K562 (cell line): ENCODE data around the gene MVP. TPM values are rescaled to one million over a fixed set of nuclear protein-coding genes. Genes with fewer than 3 reads are reported as not detected.

Experiments
- CHD1 ChIP-seq: fragments of 200-600 bp; sonication (generic); IDR thresholded peaks from one replicate; pipeline ENCODE4 v1.6.1; 2012; ENCODE audit warnings: mild to moderate bottlenecking, moderate library complexity, low read length, inconsistent platforms
- CREM ChIP-seq: IDR thresholded peaks from 2 replicates; pipeline ENCODE4 v1.6.1; 2014; ENCODE audit warnings: antibody characterized with exemption, low read depth
- E2F3 ChIP-seq: fragments of 250-450 bp; sonication (Bioruptor Pico); IDR thresholded peaks from 2 replicates; pipeline ENCODE4 v1.4.0; 2020; ENCODE audit warnings: mild to moderate bottlenecking
- E2F6 ChIP-seq, 2 experiments: IDR thresholded peaks; 2 replicates each; pipeline ENCODE4 v1.6.1; 2011; ENCODE audit warnings: borderline replicate concordance in 1 of 2, control low read depth in 1 of 2, low read depth in 1 of 2, low read length in 1 of 2, mild to moderate bottlenecking in 1 of 2, mixed read lengths in 1 of 2, moderate library complexity in 1 of 2; ENCODE audit not compliant: insufficient read depth in 1 of 2, insufficient read length in 1 of 2, poor library complexity in 1 of 2, severe bottlenecking in 1 of 2; ENCODE audit errors: extremely low read depth in 1 of 2
- ETS1 ChIP-seq: conservative IDR thresholded peaks from 2 replicates; pipeline ENCODE4 v1.6.1; 2011; ENCODE audit warnings: low read depth, mild to moderate bottlenecking, low read length; ENCODE audit not compliant: control insufficient read depth
- IRF2 ChIP-seq: sonication (generic); formaldehyde crosslinking; IDR thresholded peaks from 2 replicates; pipeline ENCODE4 v1.8.1; 2022; ENCODE audit warnings: mild to moderate bottlenecking, missing genetic modification reagents
- KLF13 ChIP-seq: fragments of 450-650 bp; IDR thresholded peaks from 2 replicates; pipeline ENCODE4 v1.6.1; 2016; ENCODE audit warnings: missing genetic modification characterization, low read depth, mild to moderate bottlenecking, missing compliant biosample characterization, moderate library complexity, borderline replicate concordance
- MXD1 ChIP-seq: fragments of 250-450 bp; sonication (Bioruptor Pico); IDR thresholded peaks from 2 replicates; pipeline ENCODE4 v1.8.0; 2021; ENCODE audit warnings: borderline replicate concordance, mild to moderate bottlenecking, moderate library complexity; ENCODE audit not compliant: poor library complexity, severe bottlenecking
- POLR2A ChIP-seq: fragments of 450-650 bp; conservative IDR thresholded peaks from 2 replicates; pipeline ENCODE4 v1.6.1; 2016
- RAD21 ChIP-seq, 2 experiments: fragments of 250-450 bp in 1 of 2; fragments of 450-650 bp in 1 of 2; sonication (Bioruptor Pico) in 1 of 2; formaldehyde crosslinking in 1 of 2; IDR thresholded peaks in 1 of 2; conservative IDR thresholded peaks in 1 of 2; 2 replicates each; pipeline versions ENCODE4 v1.4.0 to v1.8.0; 2020 to 2022; ENCODE audit warnings: mild to moderate bottlenecking in 2 of 2, moderate library complexity in 1 of 2
- SFPQ ChIP-seq: fragments of 200-400 bp; formaldehyde crosslinking; IDR thresholded peaks from 2 replicates; pipeline ENCODE4 v1.6.1; 2017; ENCODE audit warnings: mild to moderate bottlenecking, low read depth, low read length, moderate library complexity
- SPI1 ChIP-seq: IDR thresholded peaks from 2 replicates; pipeline ENCODE4 v1.6.1; 2011; ENCODE audit warnings: low read depth, low read length, control low read depth, borderline replicate concordance
- USF2 ChIP-seq: sonication (generic); formaldehyde crosslinking; IDR thresholded peaks from 2 replicates; pipeline ENCODE4 v1.5.0; 2020; ENCODE audit warnings: missing genetic modification reagents
- VEZF1 ChIP-seq: fragments of 200-800 bp; sonication (Bioruptor generic); IDR thresholded peaks from 2 replicates; pipeline ENCODE4 v1.6.1; 2017; ENCODE audit warnings: missing genetic modification characterization, missing compliant biosample characterization
- ZNF639 ChIP-seq, 2 experiments: fragments of 200-800 bp in 1 of 2; sonication (Bioruptor generic) in 1 of 2; sonication (generic) in 1 of 2; formaldehyde crosslinking in 1 of 2; IDR thresholded peaks in 1 of 2; conservative IDR thresholded peaks in 1 of 2; 2 replicates each; pipeline versions ENCODE4 v1.5.0 to v1.6.1; 2016 to 2020; ENCODE audit warnings: missing compliant biosample characterization in 1 of 2, missing genetic modification characterization in 1 of 2, missing genetic modification reagents in 1 of 2
- polyA plus RNA-seq, 8 experiments: library from polyadenylated mRNA; depleted of rRNA in 4 of 8; stranded (reverse) in 5 of 8; unstranded in 3 of 8; fragments of >200 nt; fragmentation: Nextera tagmentation in 2 of 8; fragmentation: Illumina TruSeq in 1 of 8; extraction: Ambion mirVana in 2 of 8; extraction: Trizol in 1 of 8; gene quantifications; 2 replicates each; pipeline versions ENCODE4 v1.2.1 to v1.2.3, GENCODE V29; 2011 to 2014; ENCODE audit warnings: inconsistent platforms in 1 of 8, missing spikeins in 1 of 8
- total RNA-seq, 7 experiments: library from RNA; depleted of rRNA in 6 of 7; stranded (reverse); fragments of >200 nt in 6 of 7; fragmentation: Illumina TruSeq in 2 of 7; extraction: Trizol in 2 of 7; gene quantifications; 2 replicates each; pipeline versions ENCODE4 v1.2.1 to v1.2.3, GENCODE V29; 2011 to 2021; ENCODE audit warnings: low replicate concordance in 1 of 7

Gene MVP
- total and polyA plus RNA-seq, 9 of the 15 experiments (the other 6 are each of a cell fraction or from before 2014, with no cell fraction given): 0.39 to 1.9 (median 0.76) TPM; not detected in 2

GRCh38 chr16:29807426-29808218 is 12.6 kb upstream of the MVP start (continued):
- TF ChIP-seq MXD1 (peak; percentile 44), SPI1 (no peak), CHD1 (peak; percentile 96), KLF13 (0 out of 2 replicates have a peak, but pooled peaks have one; percentile 24), E2F6 (IDR thresholded peaks at IDR 0.05; ENCODE audit: borderline replicate concordance in 1 of 2, extremely low read depth in 1 of 2, insufficient read depth in 1 of 2, insufficient read length in 1 of 2, low read depth in 1 of 2, low read length in 1 of 2, poor library complexity in 1 of 2, severe bottlenecking in 1 of 2) (peak; percentile 84 to 95), USF2 (CRISPR knock-in tag) (peak; percentile 39; the same call in 1 of the 2 replicates), E2F3 (CRISPR knock-in tag) (peak; percentile 51; the same call in 1 of the 2 replicates), CREM (peak; percentile 66), ZNF639 (CRISPR knock-in tag; conservative IDR thresholded peaks at IDR 0.05 in 1 of 2, IDR thresholded peaks at IDR 0.05 in 1 of 2) (peak in 1 of 2 experiments; percentile 93; a peak in 2 of 4 replicates), VEZF1 (CRISPR knock-in tag) (peak; percentile 60; the same call in 1 of the 2 replicates), POLR2A (peak; percentile 83), IRF2 (CRISPR knock-in tag) (peak; percentile 82; the same call in 1 of the 2 replicates), SFPQ (no peak), RAD21 (CRISPR knock-in tag; conservative IDR thresholded peaks at IDR 0.05 in 1 of 2, IDR thresholded peaks at IDR 0.05 in 1 of 2) (peak; percentile 47 to 48), ETS1 (peak; percentile 55)
